Epithelial cell of proximal tubule (primary cell): ENCODE results near the gene POLR1D. TPM values are rescaled to one million over a fixed set of nuclear protein-coding genes. Genes with fewer than 3 reads are reported as not detected.

Experiments
- DNase-seq: peaks from one replicate; pipeline ENCODE4 v3.0.0-alpha.2; 2011; ENCODE audit warnings: low read depth
- H3K4me3 ChIP-seq: 2 replicates; pipeline ENCODE4 v1.5.1; 2011; ENCODE audit warnings: low read depth, mild to moderate bottlenecking, low read length
- CTCF ChIP-seq: conservative IDR thresholded peaks from 2 replicates; pipeline ENCODE4 v1.5.1; 2012; ENCODE audit warnings: low read depth, mild to moderate bottlenecking, low read length
- total RNA-seq: library from RNA; depleted of rRNA; stranded (reverse); fragments of >200 nt; gene quantifications from 2 replicates; pipeline ENCODE4 v1.2.3, GENCODE V29; 2015

Gene POLR1D
- total RNA-seq, 1 donor from 2014 or later, result 125 TPM

GRCh38 chr13:27637289-27637626 lies 15.6 kb downstream of the POLR1D start:
- no peak for DNase-seq
- TF ChIP-seq CTCF, result no peak
- H3K4me3 ChIP-seq, result no peak overlapping the region

- DNase-seq, result no peak
- no peak overlapping the region for H3K4me3 ChIP-seq
- TF ChIP-seq CTCF, result no peak
Observed at GRCh38 chr13:27638001-27638400, 16.3 kb downstream of the POLR1D start.

GRCh38 chr13:27638521-27638920 lies 16.8 kb downstream of the POLR1D start:
- no peak for DNase-seq
- no peak overlapping the region for H3K4me3 ChIP-seq
- no peak for TF ChIP-seq CTCF

GRCh38 chr13:27639186-27639585 lies 17.5 kb downstream of the POLR1D start:
- no peak overlapping the region for H3K4me3 ChIP-seq
- no peak for DNase-seq
- TF ChIP-seq CTCF, result no peak

- H3K4me3 ChIP-seq, result no peak overlapping the region
- TF ChIP-seq CTCF, result no peak
- DNase-seq, result no peak
Observed at GRCh38 chr13:27641711-27642502, 20.2 kb downstream of the POLR1D start.

GRCh38 chr13:27643334-27644132 lies 21.8 kb downstream of the POLR1D start:
- TF ChIP-seq CTCF, result no peak
- H3K4me3 ChIP-seq, result no peak overlapping the region
- no peak for DNase-seq
